WTC11 (cell line): ENCODE measurements around the gene IFT20. TPM values are rescaled to one million over a fixed set of nuclear protein-coding genes. Genes with fewer than 3 reads are reported as not detected.

Source experiments
- ATAC-seq: fragments of 200-7000 bp; cut with Tn5 transposase; 2 replicates; pipeline ENCODE4 v1.10.0; 2021; ENCODE audit warnings: mild to moderate bottlenecking, moderate library complexity
- CTCF ChIA-PET: fragments of 300-600 bp; sonication (Branson Sonifier 250); formaldehyde crosslinking; loops from one replicate; lab custom pipeline; 2021; ENCODE audit warnings: antibody characterized with exemption; lab: Charles Lee
- POLR2A ChIA-PET: fragments of 350-600 bp; sonication (Branson Sonifier 250); formaldehyde crosslinking; loops from one replicate; lab custom pipeline; 2021; ENCODE audit warnings: antibody characterized with exemption; lab: Charles Lee
- DNase-seq: peaks from one replicate; pipeline ENCODE4 v3.0.0; 2021; ENCODE audit warnings: low spot score
- H3K27ac Mint-ChIP-seq: 2 replicates; pipeline ENCODE4 v1.8.0; 2021; ENCODE audit warnings: mixed read lengths
- H3K27me3 Mint-ChIP-seq: 2 replicates; pipeline ENCODE4 v1.8.0; 2021; ENCODE audit warnings: low read depth, mild to moderate bottlenecking, moderate library complexity, mixed read lengths
- H3K36me3 Mint-ChIP-seq: 2 replicates; pipeline ENCODE4 v1.8.0; 2021; ENCODE audit warnings: mixed read lengths
- H3K4me1 Mint-ChIP-seq: 2 replicates; pipeline ENCODE4 v1.8.0; 2022; ENCODE audit warnings: mixed read lengths
- H3K4me3 Mint-ChIP-seq: 2 replicates; pipeline ENCODE4 v1.8.0; 2021; ENCODE audit warnings: mild to moderate bottlenecking, moderate library complexity, mixed read lengths
- H3K9me3 Mint-ChIP-seq: 2 replicates; pipeline ENCODE4 v1.8.0; 2021; ENCODE audit warnings: mixed read lengths
- ELF4 ChIP-seq: sonication (generic); formaldehyde crosslinking; IDR thresholded peaks from 2 replicates; pipeline ENCODE4 v1.8.1; 2022; ENCODE audit warnings: low read depth, mild to moderate bottlenecking, moderate library complexity, missing genetic modification reagents
- EMX1 ChIP-seq: fragments of 250-450 bp; sonication (Bioruptor Pico); IDR thresholded peaks from 2 replicates; pipeline ENCODE4 v1.8.0; 2021; ENCODE audit warnings: mild to moderate bottlenecking
- GABPB1 ChIP-seq: sonication (generic); formaldehyde crosslinking; IDR thresholded peaks from 2 replicates; pipeline ENCODE4 v1.8.1; 2023; ENCODE audit warnings: mild to moderate bottlenecking, missing genetic modification reagents
- GRHL2 ChIP-seq: fragments of 250-450 bp; sonication (Bioruptor Pico); IDR thresholded peaks from 2 replicates; pipeline ENCODE4 v1.8.0; 2022; ENCODE audit warnings: mild to moderate bottlenecking, moderate library complexity; ENCODE audit not compliant: insufficient replicate concordance, severe bottlenecking
- IRF2 ChIP-seq: sonication (generic); formaldehyde crosslinking; IDR thresholded peaks from 2 replicates; pipeline ENCODE4 v1.8.0; 2022; ENCODE audit warnings: low read depth, missing genetic modification reagents, borderline replicate concordance
- KAT7 ChIP-seq: sonication (generic); formaldehyde crosslinking; IDR thresholded peaks from 2 replicates; pipeline ENCODE4 v1.8.1; 2023; ENCODE audit warnings: missing genetic modification reagents, mild to moderate bottlenecking, borderline replicate concordance
- MYBL2 ChIP-seq: sonication (generic); formaldehyde crosslinking; IDR thresholded peaks from 2 replicates; pipeline ENCODE4 v1.8.1; 2023; ENCODE audit warnings: mild to moderate bottlenecking, moderate library complexity, missing genetic modification reagents
- NFE2L1 ChIP-seq: sonication (generic); formaldehyde crosslinking; IDR thresholded peaks from 2 replicates; pipeline ENCODE4 v1.8.1; 2023; ENCODE audit warnings: missing genetic modification reagents
- SMAD3 ChIP-seq: sonication (generic); formaldehyde crosslinking; IDR thresholded peaks from 2 replicates; pipeline ENCODE4 v1.8.0; 2022; ENCODE audit warnings: missing genetic modification reagents, mild to moderate bottlenecking, borderline replicate concordance
- TEAD1 ChIP-seq: sonication (generic); formaldehyde crosslinking; IDR thresholded peaks from 2 replicates; pipeline ENCODE4 v1.8.0; 2022; ENCODE audit warnings: mild to moderate bottlenecking, missing genetic modification reagents
- TP53 ChIP-seq: sonication (generic); formaldehyde crosslinking; IDR thresholded peaks from 2 replicates; pipeline ENCODE4 v1.8.1; 2023; ENCODE audit warnings: mild to moderate bottlenecking, missing genetic modification reagents
- ZBTB21 ChIP-seq: sonication (generic); formaldehyde crosslinking; IDR thresholded peaks from 2 replicates; pipeline ENCODE4 v1.8.1; 2023; ENCODE audit warnings: mild to moderate bottlenecking, missing genetic modification reagents, borderline replicate concordance
- ZNF121 ChIP-seq: sonication (generic); formaldehyde crosslinking; IDR thresholded peaks from 2 replicates; pipeline ENCODE4 v1.8.0; 2023; ENCODE audit warnings: missing genetic modification reagents
- ZNF232 ChIP-seq: sonication (generic); formaldehyde crosslinking; IDR thresholded peaks from 2 replicates; pipeline ENCODE4 v1.8.0; 2022; ENCODE audit warnings: mild to moderate bottlenecking, missing genetic modification reagents
- ZNF396 ChIP-seq: fragments of 250-450 bp; sonication (Bioruptor Pico); IDR thresholded peaks from 2 replicates; pipeline ENCODE4 v1.8.0; 2021; ENCODE audit warnings: mild to moderate bottlenecking, moderate library complexity, borderline replicate concordance
- ZNF423 ChIP-seq: fragments of 250-450 bp; sonication (Bioruptor Pico); IDR thresholded peaks from 2 replicates; pipeline ENCODE4 v2.1.2; 2022; ENCODE audit warnings: mild to moderate bottlenecking, moderate library complexity
- total RNA-seq: library from RNA; stranded (reverse); gene quantifications from 3 replicates; pipeline ENCODE4 v1.2.3, GENCODE V29; 2021
- TF ChIP-seq, protein P1 (sequence below): sonication (generic); formaldehyde crosslinking; IDR thresholded peaks from 2 replicates; pipeline ENCODE4 v1.8.1; 2022; ENCODE audit warnings: low read depth, missing genetic modification reagents, borderline replicate concordance
- TF ChIP-seq, protein P2 (sequence below): sonication (generic); formaldehyde crosslinking; IDR thresholded peaks from 2 replicates; pipeline ENCODE4 v1.8.1; 2022; ENCODE audit warnings: mild to moderate bottlenecking, moderate library complexity, missing genetic modification reagents
- TF ChIP-seq, protein P3 (sequence below): fragments of 250-450 bp; sonication (Bioruptor Pico); IDR thresholded peaks from 2 replicates; pipeline ENCODE4 v1.9.0; 2021; ENCODE audit warnings: mild to moderate bottlenecking, borderline replicate concordance
- TF ChIP-seq, protein P4 (sequence below): sonication (generic); formaldehyde crosslinking; IDR thresholded peaks from 2 replicates; pipeline ENCODE4 v1.8.1; 2022; ENCODE audit warnings: low read depth, mild to moderate bottlenecking, moderate library complexity, missing genetic modification reagents, borderline replicate concordance
- TF ChIP-seq, protein P5 (sequence below): sonication (generic); formaldehyde crosslinking; IDR thresholded peaks from 2 replicates; pipeline ENCODE4 v1.8.1; 2023; ENCODE audit warnings: mild to moderate bottlenecking, missing genetic modification reagents, moderate library complexity
- TF ChIP-seq, protein P6 (sequence below): sonication (generic); formaldehyde crosslinking; IDR thresholded peaks from 2 replicates; pipeline ENCODE4 v1.8.1; 2023; ENCODE audit warnings: mild to moderate bottlenecking, missing genetic modification reagents, moderate library complexity

IFT20 gene
- total RNA-seq, 1 experiment from 2014 or later: 17.6 TPM

DNA sequence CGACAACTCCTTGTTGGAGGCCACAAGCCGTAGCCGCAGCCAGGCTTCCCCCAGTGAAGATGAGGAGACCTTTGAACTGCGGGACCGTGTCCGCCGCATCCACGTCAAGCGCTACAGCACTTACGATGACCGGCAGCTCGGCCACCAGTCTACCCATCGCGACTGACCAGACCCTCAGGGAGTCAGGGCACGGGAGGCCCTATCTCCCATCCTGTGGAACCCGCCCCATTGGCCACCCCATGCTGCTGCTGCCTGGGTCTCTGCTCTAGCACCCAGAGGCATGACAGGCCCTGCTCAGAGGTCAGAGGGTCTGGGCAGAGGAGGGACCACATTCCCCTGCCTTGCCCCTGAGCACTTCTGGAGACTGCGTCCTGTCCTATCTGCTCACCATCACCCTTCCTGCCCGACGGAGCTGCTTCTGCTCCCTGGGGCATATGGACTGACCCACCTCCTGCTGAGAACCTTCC is 9.2 kb upstream of the IFT20 start:
- Mint-ChIP-seq H3K4me1 (peaks cover 6% of the 10 kb centered on the region; the same call in 1 of the 2 replicates), H3K27ac (no peak overlapping the region), H3K4me3 (no peak overlapping the region), H3K36me3 (peaks cover 45% of the 10 kb centered on the region), H3K9me3 (no peaks in the 10 kb centered on the region), H3K27me3 (no peaks in the 10 kb centered on the region)
- ATAC-seq (no peak), DNase-seq (no peak)
- ChIA-PET POLR2A (no interaction called here), CTCF (interaction anchor here (1.6 kb wide), 1 partner anchor 13 kb away, joined by 4 read pairs; the partner anchor contains the start of gene POLDIP2)
- TF ChIP-seq ELF4 (CRISPR knock-in tag): no peak
- TF ChIP-seq, protein P1, sequence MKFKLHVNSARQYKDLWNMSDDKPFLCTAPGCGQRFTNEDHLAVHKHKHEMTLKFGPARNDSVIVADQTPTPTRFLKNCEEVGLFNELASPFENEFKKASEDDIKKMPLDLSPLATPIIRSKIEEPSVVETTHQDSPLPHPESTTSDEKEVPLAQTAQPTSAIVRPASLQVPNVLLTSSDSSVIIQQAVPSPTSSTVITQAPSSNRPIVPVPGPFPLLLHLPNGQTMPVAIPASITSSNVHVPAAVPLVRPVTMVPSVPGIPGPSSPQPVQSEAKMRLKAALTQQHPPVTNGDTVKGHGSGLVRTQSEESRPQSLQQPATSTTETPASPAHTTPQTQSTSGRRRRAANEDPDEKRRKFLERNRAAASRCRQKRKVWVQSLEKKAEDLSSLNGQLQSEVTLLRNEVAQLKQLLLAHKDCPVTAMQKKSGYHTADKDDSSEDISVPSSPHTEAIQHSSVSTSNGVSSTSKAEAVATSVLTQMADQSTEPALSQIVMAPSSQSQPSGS: no peak
- TF ChIP-seq GABPB1 (CRISPR knock-in tag): no peak
- TF ChIP-seq, protein P2, sequence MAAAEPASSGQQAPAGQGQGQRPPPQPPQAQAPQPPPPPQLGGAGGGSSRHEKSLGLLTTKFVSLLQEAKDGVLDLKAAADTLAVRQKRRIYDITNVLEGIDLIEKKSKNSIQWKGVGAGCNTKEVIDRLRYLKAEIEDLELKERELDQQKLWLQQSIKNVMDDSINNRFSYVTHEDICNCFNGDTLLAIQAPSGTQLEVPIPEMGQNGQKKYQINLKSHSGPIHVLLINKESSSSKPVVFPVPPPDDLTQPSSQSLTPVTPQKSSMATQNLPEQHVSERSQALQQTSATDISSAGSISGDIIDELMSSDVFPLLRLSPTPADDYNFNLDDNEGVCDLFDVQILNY (CRISPR knock-in tag): no peak
- no peak for TF ChIP-seq EMX1 (CRISPR knock-in tag)
- TF ChIP-seq SMAD3: no peak
- TF ChIP-seq KAT7 (CRISPR knock-in tag): no peak
- no peak for TF ChIP-seq ZNF396

DNA sequence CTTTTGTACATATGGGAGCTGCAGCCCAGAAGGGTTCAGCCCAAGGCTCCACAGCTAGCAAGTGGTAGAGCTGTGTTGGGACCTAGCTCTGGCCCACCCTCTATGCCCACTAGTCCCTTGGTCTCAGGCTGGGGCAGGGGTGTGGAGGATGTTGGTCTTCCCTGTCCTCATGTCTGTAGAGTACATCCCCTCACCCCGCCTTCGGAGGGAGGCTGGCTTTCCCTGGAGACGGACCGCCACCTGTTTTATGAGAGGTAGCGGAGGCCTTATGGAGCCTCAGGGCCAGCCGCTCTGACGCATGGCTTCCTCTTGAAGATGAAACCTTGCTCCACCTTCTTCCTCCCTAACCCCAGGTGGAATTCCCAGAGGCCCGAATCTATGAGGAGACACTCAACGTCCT is 8.7 kb upstream of the IFT20 start:
- H3K4me3 Mint-ChIP-seq: no peak overlapping the region
- no peak for ATAC-seq
- ChIA-PET POLR2A (interaction anchor here (1.1 kb wide), 1 partner anchor 9 kb away, joined by 3 read pairs; the partner anchor contains the start of genes IFT20 and TNFAIP1), CTCF (no interaction called here)
- DNase-seq: no peak
- H3K9me3 Mint-ChIP-seq: no peaks in the 10 kb centered on the region
- no peaks in the 10 kb centered on the region for H3K27me3 Mint-ChIP-seq
- peaks cover 6% of the 10 kb centered on the region; the same call in 1 of the 2 replicates for H3K4me1 Mint-ChIP-seq
- H3K36me3 Mint-ChIP-seq: peaks cover 45% of the 10 kb centered on the region
- TF ChIP-seq ZBTB21 (CRISPR knock-in tag) (no peak), TEAD1 (CRISPR knock-in tag) (no peak), IRF2 (CRISPR knock-in tag) (no peak), NFE2L1 (no peak), GRHL2 (CRISPR knock-in tag) (no peak), ZNF423 (CRISPR knock-in tag) (no peak), ZNF232 (CRISPR knock-in tag) (no peak), ZNF121 (CRISPR knock-in tag) (no peak), MYBL2 (CRISPR knock-in tag) (no peak), TP53 (CRISPR knock-in tag) (no peak)
- TF ChIP-seq, protein P3, sequence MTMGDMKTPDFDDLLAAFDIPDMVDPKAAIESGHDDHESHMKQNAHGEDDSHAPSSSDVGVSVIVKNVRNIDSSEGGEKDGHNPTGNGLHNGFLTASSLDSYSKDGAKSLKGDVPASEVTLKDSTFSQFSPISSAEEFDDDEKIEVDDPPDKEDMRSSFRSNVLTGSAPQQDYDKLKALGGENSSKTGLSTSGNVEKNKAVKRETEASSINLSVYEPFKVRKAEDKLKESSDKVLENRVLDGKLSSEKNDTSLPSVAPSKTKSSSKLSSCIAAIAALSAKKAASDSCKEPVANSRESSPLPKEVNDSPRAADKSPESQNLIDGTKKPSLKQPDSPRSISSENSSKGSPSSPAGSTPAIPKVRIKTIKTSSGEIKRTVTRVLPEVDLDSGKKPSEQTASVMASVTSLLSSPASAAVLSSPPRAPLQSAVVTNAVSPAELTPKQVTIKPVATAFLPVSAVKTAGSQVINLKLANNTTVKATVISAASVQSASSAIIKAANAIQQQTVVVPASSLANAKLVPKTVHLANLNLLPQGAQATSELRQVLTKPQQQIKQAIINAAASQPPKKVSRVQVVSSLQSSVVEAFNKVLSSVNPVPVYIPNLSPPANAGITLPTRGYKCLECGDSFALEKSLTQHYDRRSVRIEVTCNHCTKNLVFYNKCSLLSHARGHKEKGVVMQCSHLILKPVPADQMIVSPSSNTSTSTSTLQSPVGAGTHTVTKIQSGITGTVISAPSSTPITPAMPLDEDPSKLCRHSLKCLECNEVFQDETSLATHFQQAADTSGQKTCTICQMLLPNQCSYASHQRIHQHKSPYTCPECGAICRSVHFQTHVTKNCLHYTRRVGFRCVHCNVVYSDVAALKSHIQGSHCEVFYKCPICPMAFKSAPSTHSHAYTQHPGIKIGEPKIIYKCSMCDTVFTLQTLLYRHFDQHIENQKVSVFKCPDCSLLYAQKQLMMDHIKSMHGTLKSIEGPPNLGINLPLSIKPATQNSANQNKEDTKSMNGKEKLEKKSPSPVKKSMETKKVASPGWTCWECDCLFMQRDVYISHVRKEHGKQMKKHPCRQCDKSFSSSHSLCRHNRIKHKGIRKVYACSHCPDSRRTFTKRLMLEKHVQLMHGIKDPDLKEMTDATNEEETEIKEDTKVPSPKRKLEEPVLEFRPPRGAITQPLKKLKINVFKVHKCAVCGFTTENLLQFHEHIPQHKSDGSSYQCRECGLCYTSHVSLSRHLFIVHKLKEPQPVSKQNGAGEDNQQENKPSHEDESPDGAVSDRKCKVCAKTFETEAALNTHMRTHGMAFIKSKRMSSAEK (CRISPR knock-in tag): no peak
- TF ChIP-seq, protein P4, sequence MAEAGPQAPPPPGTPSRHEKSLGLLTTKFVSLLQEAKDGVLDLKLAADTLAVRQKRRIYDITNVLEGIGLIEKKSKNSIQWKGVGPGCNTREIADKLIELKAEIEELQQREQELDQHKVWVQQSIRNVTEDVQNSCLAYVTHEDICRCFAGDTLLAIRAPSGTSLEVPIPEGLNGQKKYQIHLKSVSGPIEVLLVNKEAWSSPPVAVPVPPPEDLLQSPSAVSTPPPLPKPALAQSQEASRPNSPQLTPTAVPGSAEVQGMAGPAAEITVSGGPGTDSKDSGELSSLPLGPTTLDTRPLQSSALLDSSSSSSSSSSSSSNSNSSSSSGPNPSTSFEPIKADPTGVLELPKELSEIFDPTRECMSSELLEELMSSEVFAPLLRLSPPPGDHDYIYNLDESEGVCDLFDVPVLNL (CRISPR knock-in tag): no peak
- TF ChIP-seq, protein P5, sequence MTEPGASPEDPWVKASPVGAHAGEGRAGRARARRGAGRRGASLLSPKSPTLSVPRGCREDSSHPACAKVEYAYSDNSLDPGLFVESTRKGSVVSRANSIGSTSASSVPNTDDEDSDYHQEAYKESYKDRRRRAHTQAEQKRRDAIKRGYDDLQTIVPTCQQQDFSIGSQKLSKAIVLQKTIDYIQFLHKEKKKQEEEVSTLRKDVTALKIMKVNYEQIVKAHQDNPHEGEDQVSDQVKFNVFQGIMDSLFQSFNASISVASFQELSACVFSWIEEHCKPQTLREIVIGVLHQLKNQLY (CRISPR knock-in tag): no peak
- TF ChIP-seq, protein P6, sequence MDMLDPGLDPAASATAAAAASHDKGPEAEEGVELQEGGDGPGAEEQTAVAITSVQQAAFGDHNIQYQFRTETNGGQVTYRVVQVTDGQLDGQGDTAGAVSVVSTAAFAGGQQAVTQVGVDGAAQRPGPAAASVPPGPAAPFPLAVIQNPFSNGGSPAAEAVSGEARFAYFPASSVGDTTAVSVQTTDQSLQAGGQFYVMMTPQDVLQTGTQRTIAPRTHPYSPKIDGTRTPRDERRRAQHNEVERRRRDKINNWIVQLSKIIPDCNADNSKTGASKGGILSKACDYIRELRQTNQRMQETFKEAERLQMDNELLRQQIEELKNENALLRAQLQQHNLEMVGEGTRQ (CRISPR knock-in tag): no peak
- H3K27ac Mint-ChIP-seq: no peak overlapping the region
